ENCODE results near the gene LYRM9. TPM values are rescaled to one million over a fixed set of nuclear protein-coding genes. Genes with fewer than 3 reads are reported as not detected.
"Not testable (repeated sequence)": the region's sequence is repeated elsewhere in the genome, so short reads cannot be mapped to it uniquely, and the experiment has no call there.

The LYRM9 gene
- total RNA-seq, 1 experiment from 2014 or later: 0.97 TPM

DNA sequence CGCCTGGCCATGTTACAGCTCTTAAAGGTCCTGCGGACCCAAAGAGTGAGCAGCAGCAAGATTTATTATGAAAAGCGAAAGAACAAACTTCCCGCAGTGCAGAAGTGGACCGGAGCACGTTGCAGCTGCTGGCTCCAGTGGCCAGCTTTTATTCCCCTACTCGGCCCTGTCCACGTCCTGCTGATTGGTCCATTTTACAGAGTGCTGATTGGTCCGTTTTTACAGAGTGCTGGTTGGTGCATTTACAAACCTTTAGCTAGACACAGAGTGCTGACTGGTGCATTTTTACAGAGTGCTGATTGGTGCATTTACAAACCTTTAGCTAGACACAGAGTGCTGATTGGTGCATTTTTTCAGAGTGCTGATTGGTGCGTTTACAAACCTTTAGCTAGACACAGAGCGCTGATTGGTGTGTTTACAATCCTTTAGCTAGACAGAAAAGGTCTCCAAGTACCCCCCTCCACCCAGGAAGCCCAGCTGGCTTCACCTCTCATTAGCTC, 46.3 kb downstream of the LYRM9 start:
- H3K79me2 ChIP-seq (ENCODE audit: low read length); H3K9ac ChIP-seq (ENCODE audit: low read length); H3K27ac ChIP-seq (ENCODE audit: low read length); DNase-seq; H4K20me1 ChIP-seq (ENCODE audit: insufficient read depth, low read depth, low read length); H3K4me2 ChIP-seq (ENCODE audit: low read depth, low read length, poor library complexity, severe bottlenecking); H3K9me3 ChIP-seq (ENCODE audit: low read length); H3K9me2 ChIP-seq (replicated peaks; ENCODE audit: insufficient read depth, low read length); H2AFZ ChIP-seq (ENCODE audit: low read length); H3K36me3 ChIP-seq (ENCODE audit: insufficient read depth, low read length); H3K4me1 ChIP-seq (ENCODE audit: low read length); H3K27me3 ChIP-seq (ENCODE audit: low read length); H3K4me3 ChIP-seq (ENCODE audit: low read length): not testable (repeated sequence)

- Histone ChIP-seq H3K36me3 (ENCODE audit: insufficient read depth, low read length) (no peaks in the 10 kb centered on the region), H2AFZ (ENCODE audit: low read length) (no peak overlapping the region), H3K4me2 (ENCODE audit: low read depth, low read length, poor library complexity, severe bottlenecking) (no peak overlapping the region), H3K4me3 (ENCODE audit: low read length) (no peak overlapping the region), H4K20me1 (ENCODE audit: insufficient read depth, low read depth, low read length) (no peaks in the 10 kb centered on the region), H3K9me2 (replicated peaks; ENCODE audit: insufficient read depth, low read length) (no peaks in the 10 kb centered on the region), H3K27me3 (ENCODE audit: low read length) (no peaks in the 10 kb centered on the region), H3K27ac (ENCODE audit: low read length) (no peak overlapping the region), H3K9ac (ENCODE audit: low read length) (no peak overlapping the region), H3K4me1 (ENCODE audit: low read length) (no peaks in the 10 kb centered on the region), H3K79me2 (ENCODE audit: low read length) (no peaks in the 10 kb centered on the region), H3K9me3 (ENCODE audit: low read length) (no peaks in the 10 kb centered on the region)
- no peak for DNase-seq
These were observed 47.0 kb downstream of the LYRM9 start for GRCh38 chr17:27846042-27846655.

DNA sequence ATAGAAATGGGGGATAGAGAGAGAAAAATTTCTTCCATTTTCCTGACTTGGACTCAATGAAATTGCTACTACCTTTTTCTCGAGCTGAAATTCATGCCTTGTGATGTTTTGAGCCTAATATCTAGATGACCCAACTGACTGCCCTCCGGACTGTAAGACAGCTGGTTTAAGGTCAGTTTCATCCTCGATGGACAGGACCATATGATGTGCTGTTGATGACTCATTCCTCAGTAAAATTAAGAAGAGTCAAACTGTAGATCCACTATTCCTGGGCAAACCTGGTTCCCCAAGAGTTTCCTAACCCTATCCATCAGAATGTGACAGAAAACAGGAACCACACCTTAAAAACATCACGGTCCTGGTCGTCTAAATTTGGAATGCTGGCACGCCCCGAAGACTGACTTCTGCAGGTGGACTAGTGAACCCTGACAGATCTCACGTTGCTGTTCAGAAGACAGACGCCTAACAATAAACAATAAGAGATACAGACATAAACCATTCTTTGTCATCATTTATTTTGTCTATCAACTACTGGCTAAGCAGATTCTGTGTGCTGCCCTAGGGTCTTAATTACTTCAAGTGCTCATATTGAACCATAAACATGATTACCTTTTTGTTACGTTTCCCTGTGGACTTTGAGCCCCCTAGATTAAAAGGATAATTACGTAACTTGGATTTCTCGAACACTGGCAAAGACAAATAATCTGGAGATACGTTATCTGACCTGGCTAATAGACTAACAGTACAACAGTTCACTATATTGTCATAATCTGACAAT, 47.7 kb downstream of the LYRM9 start:
- H3K9ac ChIP-seq (ENCODE audit: low read length): no peak overlapping the region
- H3K4me1 ChIP-seq (ENCODE audit: low read length): no peaks in the 10 kb centered on the region
- no peaks in the 10 kb centered on the region for H3K9me3 ChIP-seq (ENCODE audit: low read length)
- no peaks in the 10 kb centered on the region for H3K9me2 ChIP-seq (replicated peaks; ENCODE audit: insufficient read depth, low read length)
- H3K79me2 ChIP-seq (ENCODE audit: low read length): no peaks in the 10 kb centered on the region
- H4K20me1 ChIP-seq (ENCODE audit: insufficient read depth, low read depth, low read length): no peaks in the 10 kb centered on the region
- no peak overlapping the region for H2AFZ ChIP-seq (ENCODE audit: low read length)
- no peak overlapping the region for H3K27ac ChIP-seq (ENCODE audit: low read length)
- H3K36me3 ChIP-seq (ENCODE audit: insufficient read depth, low read length): no peaks in the 10 kb centered on the region
- H3K4me3 ChIP-seq (ENCODE audit: low read length): no peak overlapping the region
- H3K27me3 ChIP-seq (ENCODE audit: low read length): no peaks in the 10 kb centered on the region
- no peak for DNase-seq
- no peak overlapping the region for H3K4me2 ChIP-seq (ENCODE audit: low read depth, low read length, poor library complexity, severe bottlenecking)

- no peak for DNase-seq
- Histone ChIP-seq H3K9me3 (ENCODE audit: low read length) (no peaks in the 10 kb centered on the region), H3K27me3 (ENCODE audit: low read length) (no peaks in the 10 kb centered on the region), H3K27ac (ENCODE audit: low read length) (no peak overlapping the region), H2AFZ (ENCODE audit: low read length) (no peak overlapping the region), H4K20me1 (ENCODE audit: insufficient read depth, low read depth, low read length) (no peaks in the 10 kb centered on the region), H3K9me2 (replicated peaks; ENCODE audit: insufficient read depth, low read length) (no peaks in the 10 kb centered on the region), H3K36me3 (ENCODE audit: insufficient read depth, low read length) (no peaks in the 10 kb centered on the region), H3K9ac (ENCODE audit: low read length) (no peak overlapping the region), H3K4me2 (ENCODE audit: low read depth, low read length, poor library complexity, severe bottlenecking) (no peak overlapping the region), H3K4me1 (ENCODE audit: low read length) (no peaks in the 10 kb centered on the region), H3K4me3 (ENCODE audit: low read length) (no peak overlapping the region), H3K79me2 (ENCODE audit: low read length) (no peaks in the 10 kb centered on the region)
These were observed 52.5 kb downstream of the LYRM9 start for GRCh38 chr17:27840688-27841087.

- not testable (repeated sequence) for H3K4me1 ChIP-seq (ENCODE audit: low read length); H3K27ac ChIP-seq (ENCODE audit: low read length); H3K79me2 ChIP-seq (ENCODE audit: low read length); H3K9me2 ChIP-seq (replicated peaks; ENCODE audit: insufficient read depth, low read length); H3K9me3 ChIP-seq (ENCODE audit: low read length); H3K27me3 ChIP-seq (ENCODE audit: low read length); H2AFZ ChIP-seq (ENCODE audit: low read length); H3K9ac ChIP-seq (ENCODE audit: low read length); H3K36me3 ChIP-seq (ENCODE audit: insufficient read depth, low read length); H4K20me1 ChIP-seq (ENCODE audit: insufficient read depth, low read depth, low read length); H3K4me2 ChIP-seq (ENCODE audit: low read depth, low read length, poor library complexity, severe bottlenecking); H3K4me3 ChIP-seq (ENCODE audit: low read length); DNase-seq
These were observed 52.8 kb downstream of the LYRM9 start for GRCh38 chr17:27840406-27840678.

DNA sequence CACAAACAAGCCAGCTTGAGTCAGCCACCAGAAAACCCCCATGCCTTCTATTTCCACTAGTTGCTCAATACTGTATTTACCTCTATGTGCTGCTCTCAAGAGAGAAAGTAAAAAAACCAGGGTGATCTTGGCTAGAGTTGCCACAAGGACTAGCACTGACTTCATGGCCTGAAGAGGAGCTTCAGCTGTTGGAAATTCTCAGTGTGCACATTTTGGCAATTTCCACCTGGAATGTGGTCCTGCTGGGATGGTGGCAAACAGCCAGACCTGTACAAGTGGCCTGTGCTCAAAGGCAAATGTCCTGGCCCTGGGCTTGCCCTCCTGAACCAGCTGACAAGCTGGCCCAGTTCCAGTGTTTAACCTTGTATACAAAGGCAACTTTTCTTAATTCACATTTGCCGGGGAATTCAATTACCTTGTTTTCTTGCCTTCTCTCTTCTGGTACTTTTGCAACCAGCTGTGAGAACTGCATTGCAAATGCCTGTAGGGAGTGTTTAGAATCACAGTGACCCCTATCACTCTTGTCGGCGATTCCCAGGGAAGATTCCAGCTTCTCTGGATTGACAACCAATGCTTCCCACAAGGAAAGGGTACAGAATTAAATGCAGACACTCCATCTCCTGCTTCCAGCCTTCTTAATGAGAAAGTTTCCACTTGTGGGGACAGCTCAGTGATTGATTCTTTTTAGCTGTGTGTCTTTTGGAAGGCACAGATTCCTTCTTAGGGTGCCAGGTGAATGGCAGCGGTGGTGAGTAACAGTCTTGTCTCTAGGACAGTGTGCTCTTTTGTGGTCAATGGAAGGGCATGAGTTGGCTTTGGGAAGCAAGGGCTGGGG, 53.4 kb downstream of the LYRM9 start:
- not testable (repeated sequence) for H3K4me3 ChIP-seq (ENCODE audit: low read length); H3K27me3 ChIP-seq (ENCODE audit: low read length); H4K20me1 ChIP-seq (ENCODE audit: insufficient read depth, low read depth, low read length); H3K9ac ChIP-seq (ENCODE audit: low read length); H3K27ac ChIP-seq (ENCODE audit: low read length); H3K9me3 ChIP-seq (ENCODE audit: low read length); H3K9me2 ChIP-seq (replicated peaks; ENCODE audit: insufficient read depth, low read length); H3K4me2 ChIP-seq (ENCODE audit: low read depth, low read length, poor library complexity, severe bottlenecking); H3K36me3 ChIP-seq (ENCODE audit: insufficient read depth, low read length); H3K4me1 ChIP-seq (ENCODE audit: low read length); H2AFZ ChIP-seq (ENCODE audit: low read length); H3K79me2 ChIP-seq (ENCODE audit: low read length); DNase-seq

- H3K27me3 ChIP-seq (ENCODE audit: low read length); H3K9me3 ChIP-seq (ENCODE audit: low read length); H3K79me2 ChIP-seq (ENCODE audit: low read length): not testable (repeated sequence)
These were observed 54.6 kb downstream of the LYRM9 start for GRCh38 chr17:27838607-27839006.

GRCh38 chr17:27837769-27838168, 55.4 kb downstream of the LYRM9 start:
- H4K20me1 ChIP-seq (ENCODE audit: insufficient read depth, low read depth, low read length); H3K79me2 ChIP-seq (ENCODE audit: low read length); H3K9me3 ChIP-seq (ENCODE audit: low read length); H3K4me2 ChIP-seq (ENCODE audit: low read depth, low read length, poor library complexity, severe bottlenecking); H3K36me3 ChIP-seq (ENCODE audit: insufficient read depth, low read length); H3K4me1 ChIP-seq (ENCODE audit: low read length); H3K9me2 ChIP-seq (replicated peaks; ENCODE audit: insufficient read depth, low read length); H3K27ac ChIP-seq (ENCODE audit: low read length); H3K27me3 ChIP-seq (ENCODE audit: low read length); H3K4me3 ChIP-seq (ENCODE audit: low read length); DNase-seq; H3K9ac ChIP-seq (ENCODE audit: low read length); H2AFZ ChIP-seq (ENCODE audit: low read length): not testable (repeated sequence)

More at GRCh38 chr17:27838607-27839006, 54.6 kb downstream of the LYRM9 start:
- not testable (repeated sequence) for H4K20me1 ChIP-seq (ENCODE audit: insufficient read depth, low read depth, low read length); H3K36me3 ChIP-seq (ENCODE audit: insufficient read depth, low read length); H3K9me2 ChIP-seq (replicated peaks; ENCODE audit: insufficient read depth, low read length); H3K27ac ChIP-seq (ENCODE audit: low read length); H3K9ac ChIP-seq (ENCODE audit: low read length); H3K4me1 ChIP-seq (ENCODE audit: low read length); H3K4me3 ChIP-seq (ENCODE audit: low read length); H3K4me2 ChIP-seq (ENCODE audit: low read depth, low read length, poor library complexity, severe bottlenecking); DNase-seq; H2AFZ ChIP-seq (ENCODE audit: low read length)
